H1 (cell line): Measurements from ENCODE around the gene CDC42BPB.

Source experiments
- CBX5 ChIP-seq: fragments of 300-800, 300-1000 bp; sonication (generic); IDR thresholded peaks from 2 replicates; pipeline ENCODE4 v1.7.1; 2016; ENCODE audit warnings: antibody characterized with exemption, low read length, low read depth
- CEBPB ChIP-seq: IDR thresholded peaks from 2 replicates; pipeline ENCODE4 v1.6.1; 2012; ENCODE audit warnings: low read depth, low read length
- EZH2 ChIP-seq: fragments of 200-600 bp; sonication (generic); IDR thresholded peaks from 2 replicates; pipeline ENCODE4 v1.7.1; 2012; ENCODE audit warnings: low read depth, mild to moderate bottlenecking, moderate library complexity, low read length, inconsistent platforms; ENCODE audit not compliant: severe bottlenecking
- POLR2A ChIP-seq, 2 experiments: IDR thresholded peaks; 1 replicate in 1 of 2; 2 replicates in 1 of 2; pipeline ENCODE4 v1.6.1; 2011; ENCODE audit warnings: low read depth in 2 of 2, low read length in 2 of 2, mild to moderate bottlenecking in 2 of 2; ENCODE audit errors: control extremely low read depth in 1 of 2
- RXRA ChIP-seq: IDR thresholded peaks from 2 replicates; pipeline ENCODE4 v1.6.1; 2011; ENCODE audit warnings: low read depth, mild to moderate bottlenecking, low read length, moderate library complexity; ENCODE audit not compliant: insufficient read depth
- TAF1 ChIP-seq: IDR thresholded peaks from 2 replicates; pipeline ENCODE4 v1.6.1; 2011; ENCODE audit warnings: mild to moderate bottlenecking, low read depth, low read length
- TF ChIP-seq, protein P1 (sequence below), 3 experiments: IDR thresholded peaks; 1 replicate in 2 of 3; 2 replicates in 1 of 3; pipeline versions ENCODE4 v1.5.1 to v1.6.1; 2011; ENCODE audit warnings: low read length in 3 of 3, mild to moderate bottlenecking in 3 of 3, inconsistent platforms in 2 of 3, low read depth in 1 of 3, moderate library complexity in 1 of 3; ENCODE audit not compliant: insufficient read depth in 1 of 3; ENCODE audit errors: control extremely low read depth in 1 of 3
- TF ChIP-seq, protein P2 (sequence below): IDR thresholded peaks from 2 replicates; pipeline ENCODE4 v1.6.1; 2011; ENCODE audit warnings: low read length, improper control_type of control experiment
- TF ChIP-seq, protein P3 (sequence below): fragments of 300-600 bp; sonication (generic); IDR thresholded peaks from 2 replicates; pipeline ENCODE4 v1.7.1; 2012; ENCODE audit warnings: low read length, moderate library complexity, mild to moderate bottlenecking, inconsistent platforms; ENCODE audit not compliant: insufficient replicate concordance
- TF ChIP-seq, protein P4 (sequence below): IDR thresholded peaks from 2 replicates; pipeline ENCODE4 v1.6.1; 2011; ENCODE audit warnings: low read depth, mild to moderate bottlenecking, low read length; ENCODE audit not compliant: insufficient read depth

DNA sequence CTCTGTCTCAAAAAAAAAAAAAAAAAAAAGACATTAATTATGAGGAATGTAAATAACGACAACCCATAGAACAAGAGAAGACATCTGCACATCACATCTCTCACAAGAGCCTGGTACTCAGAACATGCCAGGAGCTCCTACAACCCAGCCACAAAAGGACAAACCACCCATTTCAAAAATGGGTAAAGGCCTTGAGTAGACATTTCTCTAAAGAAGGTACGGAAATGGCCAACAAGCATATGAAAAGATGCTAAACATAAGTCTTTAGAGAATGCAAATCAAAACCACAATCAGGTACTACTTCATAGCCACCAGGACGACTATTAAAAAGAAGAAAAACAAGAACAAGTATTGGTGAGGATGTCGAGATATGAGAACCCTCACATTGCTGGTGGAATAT, 121.6 kb downstream of the CDC42BPB start:
- TF ChIP-seq, protein P1, sequence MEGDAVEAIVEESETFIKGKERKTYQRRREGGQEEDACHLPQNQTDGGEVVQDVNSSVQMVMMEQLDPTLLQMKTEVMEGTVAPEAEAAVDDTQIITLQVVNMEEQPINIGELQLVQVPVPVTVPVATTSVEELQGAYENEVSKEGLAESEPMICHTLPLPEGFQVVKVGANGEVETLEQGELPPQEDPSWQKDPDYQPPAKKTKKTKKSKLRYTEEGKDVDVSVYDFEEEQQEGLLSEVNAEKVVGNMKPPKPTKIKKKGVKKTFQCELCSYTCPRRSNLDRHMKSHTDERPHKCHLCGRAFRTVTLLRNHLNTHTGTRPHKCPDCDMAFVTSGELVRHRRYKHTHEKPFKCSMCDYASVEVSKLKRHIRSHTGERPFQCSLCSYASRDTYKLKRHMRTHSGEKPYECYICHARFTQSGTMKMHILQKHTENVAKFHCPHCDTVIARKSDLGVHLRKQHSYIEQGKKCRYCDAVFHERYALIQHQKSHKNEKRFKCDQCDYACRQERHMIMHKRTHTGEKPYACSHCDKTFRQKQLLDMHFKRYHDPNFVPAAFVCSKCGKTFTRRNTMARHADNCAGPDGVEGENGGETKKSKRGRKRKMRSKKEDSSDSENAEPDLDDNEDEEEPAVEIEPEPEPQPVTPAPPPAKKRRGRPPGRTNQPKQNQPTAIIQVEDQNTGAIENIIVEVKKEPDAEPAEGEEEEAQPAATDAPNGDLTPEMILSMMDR (IDR thresholded peaks at IDR 0.05; ENCODE audit: control extremely low read depth in 1 of 3, insufficient read depth in 1 of 3, low read depth in 1 of 3, low read length in 3 of 3): no peak
- TF ChIP-seq POLR2A (IDR thresholded peaks at IDR 0.05; ENCODE audit: control extremely low read depth in 1 of 2, low read depth in 2 of 2, low read length in 2 of 2) (no peak), RXRA (no peak), CBX5 (no peak), CEBPB (no peak), EZH2 (no peak), TAF1 (no peak)
- TF ChIP-seq, protein P2, sequence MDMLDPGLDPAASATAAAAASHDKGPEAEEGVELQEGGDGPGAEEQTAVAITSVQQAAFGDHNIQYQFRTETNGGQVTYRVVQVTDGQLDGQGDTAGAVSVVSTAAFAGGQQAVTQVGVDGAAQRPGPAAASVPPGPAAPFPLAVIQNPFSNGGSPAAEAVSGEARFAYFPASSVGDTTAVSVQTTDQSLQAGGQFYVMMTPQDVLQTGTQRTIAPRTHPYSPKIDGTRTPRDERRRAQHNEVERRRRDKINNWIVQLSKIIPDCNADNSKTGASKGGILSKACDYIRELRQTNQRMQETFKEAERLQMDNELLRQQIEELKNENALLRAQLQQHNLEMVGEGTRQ: no peak
- TF ChIP-seq, protein P3, sequence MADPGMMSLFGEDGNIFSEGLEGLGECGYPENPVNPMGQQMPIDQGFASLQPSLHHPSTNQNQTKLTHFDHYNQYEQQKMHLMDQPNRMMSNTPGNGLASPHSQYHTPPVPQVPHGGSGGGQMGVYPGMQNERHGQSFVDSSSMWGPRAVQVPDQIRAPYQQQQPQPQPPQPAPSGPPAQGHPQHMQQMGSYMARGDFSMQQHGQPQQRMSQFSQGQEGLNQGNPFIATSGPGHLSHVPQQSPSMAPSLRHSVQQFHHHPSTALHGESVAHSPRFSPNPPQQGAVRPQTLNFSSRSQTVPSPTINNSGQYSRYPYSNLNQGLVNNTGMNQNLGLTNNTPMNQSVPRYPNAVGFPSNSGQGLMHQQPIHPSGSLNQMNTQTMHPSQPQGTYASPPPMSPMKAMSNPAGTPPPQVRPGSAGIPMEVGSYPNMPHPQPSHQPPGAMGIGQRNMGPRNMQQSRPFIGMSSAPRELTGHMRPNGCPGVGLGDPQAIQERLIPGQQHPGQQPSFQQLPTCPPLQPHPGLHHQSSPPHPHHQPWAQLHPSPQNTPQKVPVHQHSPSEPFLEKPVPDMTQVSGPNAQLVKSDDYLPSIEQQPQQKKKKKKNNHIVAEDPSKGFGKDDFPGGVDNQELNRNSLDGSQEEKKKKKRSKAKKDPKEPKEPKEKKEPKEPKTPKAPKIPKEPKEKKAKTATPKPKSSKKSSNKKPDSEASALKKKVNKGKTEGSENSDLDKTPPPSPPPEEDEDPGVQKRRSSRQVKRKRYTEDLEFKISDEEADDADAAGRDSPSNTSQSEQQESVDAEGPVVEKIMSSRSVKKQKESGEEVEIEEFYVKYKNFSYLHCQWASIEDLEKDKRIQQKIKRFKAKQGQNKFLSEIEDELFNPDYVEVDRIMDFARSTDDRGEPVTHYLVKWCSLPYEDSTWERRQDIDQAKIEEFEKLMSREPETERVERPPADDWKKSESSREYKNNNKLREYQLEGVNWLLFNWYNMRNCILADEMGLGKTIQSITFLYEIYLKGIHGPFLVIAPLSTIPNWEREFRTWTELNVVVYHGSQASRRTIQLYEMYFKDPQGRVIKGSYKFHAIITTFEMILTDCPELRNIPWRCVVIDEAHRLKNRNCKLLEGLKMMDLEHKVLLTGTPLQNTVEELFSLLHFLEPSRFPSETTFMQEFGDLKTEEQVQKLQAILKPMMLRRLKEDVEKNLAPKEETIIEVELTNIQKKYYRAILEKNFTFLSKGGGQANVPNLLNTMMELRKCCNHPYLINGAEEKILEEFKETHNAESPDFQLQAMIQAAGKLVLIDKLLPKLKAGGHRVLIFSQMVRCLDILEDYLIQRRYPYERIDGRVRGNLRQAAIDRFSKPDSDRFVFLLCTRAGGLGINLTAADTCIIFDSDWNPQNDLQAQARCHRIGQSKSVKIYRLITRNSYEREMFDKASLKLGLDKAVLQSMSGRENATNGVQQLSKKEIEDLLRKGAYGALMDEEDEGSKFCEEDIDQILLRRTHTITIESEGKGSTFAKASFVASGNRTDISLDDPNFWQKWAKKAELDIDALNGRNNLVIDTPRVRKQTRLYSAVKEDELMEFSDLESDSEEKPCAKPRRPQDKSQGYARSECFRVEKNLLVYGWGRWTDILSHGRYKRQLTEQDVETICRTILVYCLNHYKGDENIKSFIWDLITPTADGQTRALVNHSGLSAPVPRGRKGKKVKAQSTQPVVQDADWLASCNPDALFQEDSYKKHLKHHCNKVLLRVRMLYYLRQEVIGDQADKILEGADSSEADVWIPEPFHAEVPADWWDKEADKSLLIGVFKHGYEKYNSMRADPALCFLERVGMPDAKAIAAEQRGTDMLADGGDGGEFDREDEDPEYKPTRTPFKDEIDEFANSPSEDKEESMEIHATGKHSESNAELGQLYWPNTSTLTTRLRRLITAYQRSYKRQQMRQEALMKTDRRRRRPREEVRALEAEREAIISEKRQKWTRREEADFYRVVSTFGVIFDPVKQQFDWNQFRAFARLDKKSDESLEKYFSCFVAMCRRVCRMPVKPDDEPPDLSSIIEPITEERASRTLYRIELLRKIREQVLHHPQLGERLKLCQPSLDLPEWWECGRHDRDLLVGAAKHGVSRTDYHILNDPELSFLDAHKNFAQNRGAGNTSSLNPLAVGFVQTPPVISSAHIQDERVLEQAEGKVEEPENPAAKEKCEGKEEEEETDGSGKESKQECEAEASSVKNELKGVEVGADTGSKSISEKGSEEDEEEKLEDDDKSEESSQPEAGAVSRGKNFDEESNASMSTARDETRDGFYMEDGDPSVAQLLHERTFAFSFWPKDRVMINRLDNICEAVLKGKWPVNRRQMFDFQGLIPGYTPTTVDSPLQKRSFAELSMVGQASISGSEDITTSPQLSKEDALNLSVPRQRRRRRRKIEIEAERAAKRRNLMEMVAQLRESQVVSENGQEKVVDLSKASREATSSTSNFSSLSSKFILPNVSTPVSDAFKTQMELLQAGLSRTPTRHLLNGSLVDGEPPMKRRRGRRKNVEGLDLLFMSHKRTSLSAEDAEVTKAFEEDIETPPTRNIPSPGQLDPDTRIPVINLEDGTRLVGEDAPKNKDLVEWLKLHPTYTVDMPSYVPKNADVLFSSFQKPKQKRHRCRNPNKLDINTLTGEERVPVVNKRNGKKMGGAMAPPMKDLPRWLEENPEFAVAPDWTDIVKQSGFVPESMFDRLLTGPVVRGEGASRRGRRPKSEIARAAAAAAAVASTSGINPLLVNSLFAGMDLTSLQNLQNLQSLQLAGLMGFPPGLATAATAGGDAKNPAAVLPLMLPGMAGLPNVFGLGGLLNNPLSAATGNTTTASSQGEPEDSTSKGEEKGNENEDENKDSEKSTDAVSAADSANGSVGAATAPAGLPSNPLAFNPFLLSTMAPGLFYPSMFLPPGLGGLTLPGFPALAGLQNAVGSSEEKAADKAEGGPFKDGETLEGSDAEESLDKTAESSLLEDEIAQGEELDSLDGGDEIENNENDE: no peak
- TF ChIP-seq, protein P4, sequence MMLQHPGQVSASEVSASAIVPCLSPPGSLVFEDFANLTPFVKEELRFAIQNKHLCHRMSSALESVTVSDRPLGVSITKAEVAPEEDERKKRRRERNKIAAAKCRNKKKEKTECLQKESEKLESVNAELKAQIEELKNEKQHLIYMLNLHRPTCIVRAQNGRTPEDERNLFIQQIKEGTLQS: no peak
